Loucy (cell line): ENCODE data around the gene CHN1.

Experiments used
- H2AFZ ChIP-seq: fragments of 200-600 bp; sonication (generic); 2 replicates; pipeline ENCODE4 v1.6.0; 2016; ENCODE audit warnings: antibody characterized with exemption, mild to moderate bottlenecking, low read length, moderate library complexity
- H3F3A ChIP-seq: fragments of 200-600 bp; 2 replicates; pipeline ENCODE4 v1.6.0; 2016; ENCODE audit warnings: antibody characterized with exemption, low read depth, mild to moderate bottlenecking
- H3K27me3 ChIP-seq: fragments of 200-600 bp; sonication (generic); 2 replicates; pipeline ENCODE4 v1.6.1; 2014; ENCODE audit warnings: low read length, mild to moderate bottlenecking; ENCODE audit not compliant: insufficient read depth, poor library complexity, severe bottlenecking
- H3K36me3 ChIP-seq: fragments of 200-600 bp; sonication (generic); 2 replicates; pipeline ENCODE4 v1.6.1; 2016; ENCODE audit warnings: low read length; ENCODE audit not compliant: insufficient read depth
- H3K4me1 ChIP-seq: fragments of 200-600 bp; sonication (generic); 2 replicates; pipeline ENCODE4 v1.5.1; 2014; ENCODE audit warnings: low read length, mild to moderate bottlenecking; ENCODE audit not compliant: insufficient read depth, poor library complexity, severe bottlenecking
- H3K4me2 ChIP-seq: fragments of 200-600 bp; sonication (generic); 2 replicates; pipeline ENCODE4 v1.6.0; 2014; ENCODE audit warnings: antibody characterized with exemption, low read length, low read depth, mild to moderate bottlenecking; ENCODE audit not compliant: poor library complexity, severe bottlenecking
- H3K4me3 ChIP-seq: fragments of 200-600 bp; sonication (generic); 2 replicates; pipeline ENCODE4 v1.5.1; 2014; ENCODE audit warnings: low read length, mild to moderate bottlenecking, mixed read lengths; ENCODE audit not compliant: poor library complexity, severe bottlenecking
- H3K79me2 ChIP-seq: fragments of 200-600 bp; sonication (generic); 2 replicates; pipeline ENCODE4 v1.6.1; 2014; ENCODE audit warnings: low read length; ENCODE audit not compliant: insufficient read depth
- H3K9ac ChIP-seq: fragments of 200-600 bp; sonication (generic); 2 replicates; pipeline ENCODE4 v1.6.0; 2014; ENCODE audit warnings: mild to moderate bottlenecking, low read depth, low read length, moderate library complexity; ENCODE audit not compliant: poor library complexity, severe bottlenecking
- H3K9me2 ChIP-seq: fragments of 200-600 bp; sonication (generic); replicated peaks from 2 replicates; pipeline ENCODE4 v1.6.1; 2016; ENCODE audit warnings: low read depth, low read length, mixed read lengths
- H3K9me3 ChIP-seq: fragments of 200-600 bp; sonication (generic); 2 replicates; pipeline ENCODE4 v1.6.1; 2014; ENCODE audit warnings: mild to moderate bottlenecking, antibody characterized with exemption, low read length, low read depth; ENCODE audit not compliant: insufficient read depth
- H4K20me1 ChIP-seq: fragments of 200-600 bp; sonication (generic); 2 replicates; pipeline ENCODE4 v1.6.0; 2014; ENCODE audit warnings: antibody characterized with exemption, low read length, mild to moderate bottlenecking; ENCODE audit not compliant: insufficient read depth, poor library complexity, severe bottlenecking
- EZH2phosphoT487 ChIP-seq: fragments of 200-600 bp; IDR thresholded peaks from 2 replicates; pipeline ENCODE4 v1.6.1; 2018; ENCODE audit warnings: antibody characterized with exemption, mild to moderate bottlenecking, moderate library complexity, borderline replicate concordance
- TF ChIP-seq, protein P1 (sequence below): fragments of 200-600 bp; sonication (generic); conservative IDR thresholded peaks from 2 replicates; pipeline ENCODE4 v1.5.1; 2014; ENCODE audit warnings: mild to moderate bottlenecking, antibody characterized with exemption, low read length

CHN1 gene

DNA sequence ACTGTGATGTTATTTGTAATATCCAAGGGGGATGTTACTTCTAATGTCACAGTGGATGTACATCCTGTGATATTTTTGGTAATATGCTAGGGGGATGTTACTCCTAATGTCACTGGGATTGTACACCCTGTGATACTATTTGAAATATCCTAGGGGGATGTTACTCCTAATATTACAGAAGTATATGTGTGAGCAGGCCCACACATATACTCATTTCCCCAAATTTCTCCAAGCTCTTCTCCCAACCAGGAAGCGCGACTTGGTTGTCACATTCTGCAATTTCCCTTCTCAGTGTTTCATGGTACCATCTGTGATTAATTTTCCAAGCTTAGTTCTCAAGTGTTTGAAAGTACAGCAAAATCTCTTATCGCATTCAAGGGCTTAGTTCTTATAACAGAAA lies 29.5 kb upstream of the CHN1 start:
- Histone ChIP-seq H3K27me3 (no peaks in the 10 kb centered on the region), H3K9me3 (no peaks in the 10 kb centered on the region), H4K20me1 (no peaks in the 10 kb centered on the region), H3K9me2 (no peaks in the 10 kb centered on the region), H2AFZ (no peak overlapping the region), H3F3A (no peaks in the 10 kb centered on the region), H3K4me3 (no peak overlapping the region), H3K4me1 (no peaks in the 10 kb centered on the region), H3K79me2 (no peaks in the 10 kb centered on the region), H3K9ac (no peak overlapping the region), H3K36me3 (no peaks in the 10 kb centered on the region), H3K4me2 (no peak overlapping the region)
- TF ChIP-seq, protein P1, sequence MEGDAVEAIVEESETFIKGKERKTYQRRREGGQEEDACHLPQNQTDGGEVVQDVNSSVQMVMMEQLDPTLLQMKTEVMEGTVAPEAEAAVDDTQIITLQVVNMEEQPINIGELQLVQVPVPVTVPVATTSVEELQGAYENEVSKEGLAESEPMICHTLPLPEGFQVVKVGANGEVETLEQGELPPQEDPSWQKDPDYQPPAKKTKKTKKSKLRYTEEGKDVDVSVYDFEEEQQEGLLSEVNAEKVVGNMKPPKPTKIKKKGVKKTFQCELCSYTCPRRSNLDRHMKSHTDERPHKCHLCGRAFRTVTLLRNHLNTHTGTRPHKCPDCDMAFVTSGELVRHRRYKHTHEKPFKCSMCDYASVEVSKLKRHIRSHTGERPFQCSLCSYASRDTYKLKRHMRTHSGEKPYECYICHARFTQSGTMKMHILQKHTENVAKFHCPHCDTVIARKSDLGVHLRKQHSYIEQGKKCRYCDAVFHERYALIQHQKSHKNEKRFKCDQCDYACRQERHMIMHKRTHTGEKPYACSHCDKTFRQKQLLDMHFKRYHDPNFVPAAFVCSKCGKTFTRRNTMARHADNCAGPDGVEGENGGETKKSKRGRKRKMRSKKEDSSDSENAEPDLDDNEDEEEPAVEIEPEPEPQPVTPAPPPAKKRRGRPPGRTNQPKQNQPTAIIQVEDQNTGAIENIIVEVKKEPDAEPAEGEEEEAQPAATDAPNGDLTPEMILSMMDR: no peak

DNA sequence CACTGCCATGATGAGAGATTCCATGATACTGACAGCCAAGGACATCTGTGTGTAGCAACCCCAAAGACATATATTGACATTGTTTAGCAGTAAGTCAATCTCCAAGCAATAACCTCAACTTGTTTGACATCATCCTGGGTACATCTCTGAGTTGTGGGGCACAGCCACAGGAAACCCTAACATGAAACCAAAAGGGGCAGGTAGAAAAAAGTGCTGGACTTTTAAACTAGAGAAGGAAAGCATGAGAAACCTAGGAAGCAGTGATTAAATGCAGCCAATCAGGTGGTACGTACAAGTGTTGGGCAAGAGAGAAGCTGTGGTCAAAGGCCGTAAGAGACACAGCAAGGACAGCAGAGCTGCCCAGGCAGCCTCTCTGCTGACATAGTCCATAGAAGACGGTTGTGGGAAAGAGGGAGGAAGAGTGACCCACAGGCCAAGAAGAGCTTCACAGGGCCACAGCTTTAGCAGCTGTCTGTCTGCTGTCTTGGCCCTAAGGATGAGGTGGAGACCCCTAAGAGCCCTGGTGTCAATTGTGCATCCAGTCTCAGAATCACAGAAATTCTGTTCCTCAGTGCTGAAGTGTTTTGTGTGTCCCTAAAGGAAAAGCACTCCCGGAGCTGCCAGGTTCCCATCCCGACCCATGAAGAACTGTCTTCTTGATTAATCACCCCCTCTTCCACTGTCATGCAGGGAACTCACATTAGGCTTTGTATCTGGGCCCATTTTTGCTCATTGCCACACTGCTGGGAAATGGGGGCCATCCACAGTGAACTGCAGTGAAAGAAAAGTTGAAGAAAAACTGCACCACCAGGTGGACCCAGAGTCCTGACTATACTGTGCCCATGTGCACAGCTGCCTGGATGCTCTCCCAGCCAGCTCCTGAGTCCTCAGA lies 25.4 kb upstream of the CHN1 start:
- Histone ChIP-seq H3K79me2 (no peaks in the 10 kb centered on the region), H3K4me3 (no peak overlapping the region), H3K4me2 (no peak overlapping the region), H3K9me2 (no peaks in the 10 kb centered on the region), H3K4me1 (no peaks in the 10 kb centered on the region), H3K27me3 (no peaks in the 10 kb centered on the region), H3F3A (no peaks in the 10 kb centered on the region), H3K9me3 (no peaks in the 10 kb centered on the region), H3K36me3 (no peaks in the 10 kb centered on the region), H3K9ac (no peak overlapping the region), H2AFZ (no peak overlapping the region), H4K20me1 (no peaks in the 10 kb centered on the region)
- no peak for TF ChIP-seq EZH2phosphoT487
- TF ChIP-seq, protein P1: peak; percentile 66

DNA sequence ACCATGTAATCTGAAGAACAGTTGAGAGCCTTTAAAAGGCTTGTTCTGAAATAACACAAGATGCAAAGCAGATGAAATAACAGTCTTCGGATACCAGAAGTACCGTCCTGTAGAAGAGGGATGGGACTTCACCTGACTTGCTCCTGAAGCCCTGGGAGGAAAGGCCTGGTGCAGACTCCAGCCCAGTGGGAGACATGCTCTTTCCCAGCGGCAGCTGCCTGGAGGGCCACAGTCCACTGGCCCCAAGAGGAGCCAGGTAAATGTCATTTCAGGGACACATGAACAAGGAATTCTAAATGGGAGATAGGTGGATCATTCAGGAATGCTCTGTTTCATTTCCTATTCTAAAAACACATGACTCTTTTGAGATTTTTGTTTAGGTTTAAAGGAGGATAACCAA lies 22.6 kb upstream of the CHN1 start:
- no peak for TF ChIP-seq EZH2phosphoT487
- TF ChIP-seq, protein P1: no peak
- Histone ChIP-seq H3K4me1 (no peaks in the 10 kb centered on the region), H3K4me3 (no peak overlapping the region)

More for the DNA sequence above, 22.6 kb upstream of the CHN1 start:
- Histone ChIP-seq H3K79me2 (no peaks in the 10 kb centered on the region), H4K20me1 (no peaks in the 10 kb centered on the region), H3K4me2 (no peak overlapping the region), H3K9me2 (no peaks in the 10 kb centered on the region), H3K9me3 (no peaks in the 10 kb centered on the region), H3K9ac (no peak overlapping the region), H2AFZ (no peak overlapping the region), H3F3A (no peaks in the 10 kb centered on the region), H3K27me3 (no peaks in the 10 kb centered on the region), H3K36me3 (no peaks in the 10 kb centered on the region)
